GM12878 (cell line): ENCODE results near the gene SELPLG.

Experiments
- BCL11A ChIP-seq: IDR thresholded peaks from 2 replicates; pipeline ENCODE4 v1.6.1; 2011; ENCODE audit warnings: low read depth, low read length
- CEBPB ChIP-seq, 2 experiments: fragments of 150-350 bp in 1 of 2; IDR thresholded peaks; 2 replicates each; pipeline ENCODE4 v1.6.1; 2012 to 2014; ENCODE audit warnings: low read depth in 2 of 2, low read length in 2 of 2, borderline replicate concordance in 1 of 2, inconsistent platforms in 1 of 2
- CREB1 ChIP-seq: IDR thresholded peaks from 2 replicates; pipeline ENCODE4 v1.6.1; 2012; ENCODE audit warnings: low read depth, mild to moderate bottlenecking, inconsistent platforms
- EGR1 ChIP-seq, 2 experiments: IDR thresholded peaks; 1 replicate in 1 of 2; 2 replicates in 1 of 2; pipeline ENCODE4 v1.6.1; 2011 to 2012; ENCODE audit warnings: low read depth in 2 of 2, low read length in 2 of 2, borderline replicate concordance in 1 of 2, mild to moderate bottlenecking in 1 of 2, moderate library complexity in 1 of 2
- EZH2 ChIP-seq: IDR thresholded peaks from 2 replicates; pipeline ENCODE4 v1.6.1; 2012; ENCODE audit warnings: low read depth, mild to moderate bottlenecking, control low read depth, inconsistent platforms, low read length, borderline replicate concordance; ENCODE audit not compliant: control insufficient read depth
- HCFC1 ChIP-seq: fragments of 150-350 bp; IDR thresholded peaks from 2 replicates; pipeline ENCODE4 v1.6.1; 2014; ENCODE audit warnings: low read length
- NBN ChIP-seq: fragments of 450-650 bp; IDR thresholded peaks from 2 replicates; pipeline ENCODE4 v1.6.1; 2016
- POLR2A ChIP-seq: IDR thresholded peaks from 2 replicates; pipeline ENCODE4 v1.6.1; 2011; ENCODE audit warnings: low read depth, mild to moderate bottlenecking, low read length
- POLR2AphosphoS5 ChIP-seq: IDR thresholded peaks from 2 replicates; pipeline ENCODE4 v1.6.1; 2011; ENCODE audit warnings: mild to moderate bottlenecking, low read length, inconsistent platforms
- SRF ChIP-seq, 2 experiments: IDR thresholded peaks; 2 replicates each; pipeline ENCODE4 v1.6.1; 2011; ENCODE audit warnings: low read depth in 2 of 2, low read length in 2 of 2, mild to moderate bottlenecking in 1 of 2, moderate library complexity in 1 of 2
- TCF12 ChIP-seq: IDR thresholded peaks from 2 replicates; pipeline ENCODE4 v1.6.1; 2011; ENCODE audit warnings: low read depth, mild to moderate bottlenecking, low read length
- TF ChIP-seq, protein P1 (sequence below), 3 experiments: IDR thresholded peaks in 2 of 3; conservative IDR thresholded peaks in 1 of 3; 2 replicates each; pipeline ENCODE4 v1.5.1; 2011; ENCODE audit warnings: low read depth in 3 of 3, low read length in 3 of 3, mild to moderate bottlenecking in 3 of 3, control low read depth in 2 of 3, moderate library complexity in 2 of 3, inconsistent platforms in 1 of 3, mixed read lengths in 1 of 3; ENCODE audit not compliant: control insufficient read depth in 2 of 3, insufficient read depth in 1 of 3; ENCODE audit errors: extremely low read depth in 1 of 3

DNA sequence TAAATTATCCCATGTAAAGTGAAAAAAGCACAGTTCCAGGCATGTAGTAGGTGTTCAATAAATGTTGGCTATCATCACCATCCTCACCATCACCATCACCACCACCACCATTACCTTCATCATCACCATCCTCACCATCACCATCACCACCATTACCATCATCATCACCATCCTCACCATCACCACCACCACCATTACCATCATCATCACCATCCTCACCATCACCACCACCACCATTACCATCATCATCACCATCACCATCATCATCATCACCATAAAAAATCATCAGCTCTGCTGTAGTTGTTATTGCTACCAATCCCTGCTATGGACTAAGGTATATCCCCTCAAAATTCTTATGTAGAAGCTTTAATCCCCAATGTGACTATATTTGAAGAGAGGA, 56.2 kb downstream of the SELPLG start:
- no peak for TF ChIP-seq SRF (IDR thresholded peaks at IDR 0.05; ENCODE audit: low read depth in 2 of 2, low read length in 2 of 2)
- no peak for TF ChIP-seq POLR2AphosphoS5
- TF ChIP-seq EGR1 (IDR thresholded peaks at IDR 0.05; ENCODE audit: borderline replicate concordance in 1 of 2, low read depth in 2 of 2, low read length in 2 of 2) = no peak
- TF ChIP-seq CREB1 = no peak
- TF ChIP-seq EZH2 = no peak
- TF ChIP-seq HCFC1 = no peak
- TF ChIP-seq NBN = no peak
- no peak for TF ChIP-seq POLR2A
- no peak for TF ChIP-seq BCL11A
- TF ChIP-seq, protein P1, sequence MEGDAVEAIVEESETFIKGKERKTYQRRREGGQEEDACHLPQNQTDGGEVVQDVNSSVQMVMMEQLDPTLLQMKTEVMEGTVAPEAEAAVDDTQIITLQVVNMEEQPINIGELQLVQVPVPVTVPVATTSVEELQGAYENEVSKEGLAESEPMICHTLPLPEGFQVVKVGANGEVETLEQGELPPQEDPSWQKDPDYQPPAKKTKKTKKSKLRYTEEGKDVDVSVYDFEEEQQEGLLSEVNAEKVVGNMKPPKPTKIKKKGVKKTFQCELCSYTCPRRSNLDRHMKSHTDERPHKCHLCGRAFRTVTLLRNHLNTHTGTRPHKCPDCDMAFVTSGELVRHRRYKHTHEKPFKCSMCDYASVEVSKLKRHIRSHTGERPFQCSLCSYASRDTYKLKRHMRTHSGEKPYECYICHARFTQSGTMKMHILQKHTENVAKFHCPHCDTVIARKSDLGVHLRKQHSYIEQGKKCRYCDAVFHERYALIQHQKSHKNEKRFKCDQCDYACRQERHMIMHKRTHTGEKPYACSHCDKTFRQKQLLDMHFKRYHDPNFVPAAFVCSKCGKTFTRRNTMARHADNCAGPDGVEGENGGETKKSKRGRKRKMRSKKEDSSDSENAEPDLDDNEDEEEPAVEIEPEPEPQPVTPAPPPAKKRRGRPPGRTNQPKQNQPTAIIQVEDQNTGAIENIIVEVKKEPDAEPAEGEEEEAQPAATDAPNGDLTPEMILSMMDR (IDR thresholded peaks at IDR 0.05 in 2 of 3, conservative IDR thresholded peaks at IDR 0.05 in 1 of 3; ENCODE audit: control insufficient read depth in 2 of 3, extremely low read depth in 1 of 3, insufficient read depth in 1 of 3, low read depth in 3 of 3, low read length in 3 of 3) = no peak
- TF ChIP-seq TCF12 = no peak
- no peak for TF ChIP-seq CEBPB (IDR thresholded peaks at IDR 0.05; ENCODE audit: borderline replicate concordance in 1 of 2, low read depth in 2 of 2, low read length in 2 of 2)
